Common myeloid progenitor, CD34-positive (primary cell): ENCODE data around the gene TNIP1.

Experiments
- CTCF ChIA-PET: fragments of 350-600 bp; sonication (Branson Sonifier 250); formaldehyde crosslinking; loops from one replicate; lab custom pipeline; 2021; ENCODE audit warnings: antibody characterized with exemption; lab: Charles Lee
- POLR2A ChIA-PET: fragments of 350-600 bp; sonication (Branson Sonifier 250); formaldehyde crosslinking; loops from one replicate; lab custom pipeline; 2021; ENCODE audit warnings: antibody characterized with exemption; lab: Charles Lee
- DNase-seq, 3 donors: peaks; one replicate each; pipeline versions ENCODE4 v3.0.0 to v3.0.0-alpha.2; 2013
- H3K27ac ChIP-seq, 2 experiments: 1 replicate in 1 of 2; 2 replicates in 1 of 2; pipeline ENCODE4 v1.7.0; 2013; ENCODE audit warnings: inconsistent platforms in 2 of 2, low read length in 2 of 2, mild to moderate bottlenecking in 2 of 2, low read depth in 1 of 2, moderate library complexity in 1 of 2; ENCODE audit not compliant: severe bottlenecking in 2 of 2, insufficient read depth in 1 of 2, poor library complexity in 1 of 2
- H3K27me3 ChIP-seq, 5 experiments: replicated peaks in 2 of 5; 1 replicate in 3 of 5; 2 replicates in 2 of 5; pipeline versions ENCODE4 v1.6.1 to v1.7.0; 2013; ENCODE audit warnings: low read length in 4 of 5, mild to moderate bottlenecking in 2 of 5, moderate library complexity in 2 of 5, inconsistent platforms in 1 of 5; ENCODE audit not compliant: insufficient read depth in 5 of 5, control insufficient read depth in 4 of 5
- H3K36me3 ChIP-seq, 4 experiments: 1 replicate in 2 of 4; 2 replicates in 2 of 4; pipeline versions ENCODE4 v1.6.1 to v1.7.0; 2013; ENCODE audit warnings: low read length in 3 of 4, control low read depth in 1 of 4, mild to moderate bottlenecking in 1 of 4; ENCODE audit not compliant: control insufficient read depth in 4 of 4, insufficient read depth in 4 of 4
- H3K4me1 ChIP-seq, 4 experiments: 1 replicate in 3 of 4; 2 replicates in 1 of 4; pipeline versions ENCODE4 v1.6.1 to v1.7.1; 2013; ENCODE audit warnings: low read length in 3 of 4, mild to moderate bottlenecking in 3 of 4, control low read depth in 1 of 4, inconsistent platforms in 1 of 4, moderate library complexity in 1 of 4; ENCODE audit not compliant: control insufficient read depth in 4 of 4, insufficient read depth in 4 of 4; ENCODE audit errors: control extremely low read depth in 1 of 4
- H3K4me3 ChIP-seq, 7 experiments: 1 replicate in 4 of 7; 2 replicates in 3 of 7; pipeline versions ENCODE4 v1.5.1 to v1.7.0; 2013; ENCODE audit warnings: mild to moderate bottlenecking in 7 of 7, low read length in 6 of 7, moderate library complexity in 6 of 7, inconsistent platforms in 2 of 7, low read depth in 2 of 7, control low read depth in 1 of 7; ENCODE audit not compliant: insufficient read depth in 4 of 7, control insufficient read depth in 1 of 7; ENCODE audit errors: extremely low read depth in 1 of 7
- H3K9me3 ChIP-seq, 5 experiments: 1 replicate in 4 of 5; 2 replicates in 1 of 5; pipeline versions ENCODE4 v1.6.1 to v1.7.1; 2013; ENCODE audit warnings: low read length in 4 of 5, mild to moderate bottlenecking in 2 of 5, inconsistent platforms in 1 of 5, low read depth in 1 of 5, moderate library complexity in 1 of 5; ENCODE audit not compliant: control insufficient read depth in 4 of 5, insufficient read depth in 2 of 5; ENCODE audit errors: control extremely low read depth in 1 of 5
- WGBS: methylation state at CpG from one replicate; pipeline ENCODE4 v1.1.5; 2013; ENCODE audit not compliant: insufficient coverage; 5-methylcytosine and 5-hydroxymethylcytosine counted together

Gene TNIP1

GRCh38 chr5:151036556-151036955, 44.3 kb downstream of the TNIP1 start:
- peaks cover 30 to 97% (median 81%) of the 10 kb centered on the region in 4 experiments for H3K36me3 ChIP-seq
- POLR2A ChIA-PET = no interaction called here
- H3K9me3 ChIP-seq = no peaks in the 10 kb centered on the region
- no peak for DNase-seq
- 94% methylated on average over 3 of the region's 6 CpGs for WGBS
- H3K4me1 ChIP-seq = no peaks in the 10 kb centered on the region
- no peak overlapping the region for H3K4me3 ChIP-seq
- CTCF ChIA-PET = interaction anchor here (12.8 kb wide), 1 partner anchor 14 kb away, joined by 93 read pairs; no protein-coding TSS in a partner anchor
- no peaks in the 10 kb centered on the region for H3K27me3 ChIP-seq
- H3K27ac ChIP-seq = no peak overlapping the region

GRCh38 chr5:151034422-151035379, 46.1 kb downstream of the TNIP1 start:
- WGBS = 98% methylated on average over 13 of the region's 19 CpGs
- no peak for DNase-seq
- POLR2A ChIA-PET = no interaction called here
- no peaks in the 10 kb centered on the region for H3K9me3 ChIP-seq
- CTCF ChIA-PET = interaction anchor here (0.6 to 12.8 kb wide), 2 partner anchors 16 to 463 kb away, joined by 3 to 93 read pairs; no protein-coding TSS in a partner anchor
- H3K4me1 ChIP-seq = no peaks in the 10 kb centered on the region
- H3K4me3 ChIP-seq = no peak overlapping the region
- H3K36me3 ChIP-seq = peaks cover 34 to 97% (median 86%) of the 10 kb centered on the region in 4 experiments
- no peaks in the 10 kb centered on the region for H3K27me3 ChIP-seq
- no peak overlapping the region for H3K27ac ChIP-seq

GRCh38 chr5:151033217-151033934, 47.5 kb downstream of the TNIP1 start:
- DNase-seq = no peak
- WGBS = 95% methylated on average over 9 of the region's 14 CpGs
- ChIA-PET POLR2A (no interaction called here), CTCF (interaction anchor here (12.8 kb wide), 1 partner anchor 18 kb away, joined by 93 read pairs; no protein-coding TSS in a partner anchor)
- no peak overlapping the region for H3K27ac ChIP-seq
- no peaks in the 10 kb centered on the region for H3K9me3 ChIP-seq
- H3K27me3 ChIP-seq = no peaks in the 10 kb centered on the region
- H3K4me1 ChIP-seq = no peaks in the 10 kb centered on the region
- peaks cover 29 to 97% (median 82%) of the 10 kb centered on the region in 4 experiments for H3K36me3 ChIP-seq
- no peak overlapping the region for H3K4me3 ChIP-seq

- H3K4me3 ChIP-seq = no peak overlapping the region
- no peak for DNase-seq
- H3K27me3 ChIP-seq = no peaks in the 10 kb centered on the region
- no peaks in the 10 kb centered on the region for H3K9me3 ChIP-seq
- 100% methylated on average over 5 of the region's 11 CpGs for WGBS
- ChIA-PET CTCF (interaction anchor here (1.2 to 12.8 kb wide), 4 partner anchors 10 to 219 kb away, joined by 3 to 93 read pairs (median 7); no protein-coding TSS in a partner anchor), POLR2A (no interaction called here)
- H3K4me1 ChIP-seq = no peaks in the 10 kb centered on the region
- no peak overlapping the region for H3K27ac ChIP-seq
- peaks cover 26 to 96% (median 78%) of the 10 kb centered on the region in 4 experiments for H3K36me3 ChIP-seq
Measured at GRCh38 chr5:151031554-151031953, 49.3 kb downstream of the TNIP1 start.

- peaks cover 23 to 95% (median 75%) of the 10 kb centered on the region in 4 experiments for H3K36me3 ChIP-seq
- POLR2A ChIA-PET = no interaction called here
Measured at GRCh38 chr5:151030379-151030778, 50.5 kb downstream of the TNIP1 start.

GRCh38 chr5:151030056-151030336, 50.8 kb downstream of the TNIP1 start:
- H3K4me1 ChIP-seq = no peaks in the 10 kb centered on the region
- 100% methylated on average over 1 of the region's 5 CpGs for WGBS
- ChIA-PET POLR2A (no interaction called here), CTCF (interaction anchor here (1.3 to 3.2 kb wide), 4 partner anchors 12 to 86 kb away, joined by 4 to 8 read pairs (median 7); no protein-coding TSS in a partner anchor)
- H3K9me3 ChIP-seq = no peaks in the 10 kb centered on the region
- H3K36me3 ChIP-seq = peaks cover 22 to 92% (median 71%) of the 10 kb centered on the region in 4 experiments
- H3K4me3 ChIP-seq = no peak overlapping the region
- no peaks in the 10 kb centered on the region for H3K27me3 ChIP-seq
- no peak overlapping the region for H3K27ac ChIP-seq
- no peak for DNase-seq

More at GRCh38 chr5:151030379-151030778, 50.5 kb downstream of the TNIP1 start:
- no peaks in the 10 kb centered on the region for H3K4me1 ChIP-seq
- DNase-seq = no peak
- WGBS = 95% methylated on average over 4 of the region's 4 CpGs
- no peak overlapping the region for H3K4me3 ChIP-seq
- no peak overlapping the region for H3K27ac ChIP-seq
- H3K27me3 ChIP-seq = no peaks in the 10 kb centered on the region
- CTCF ChIA-PET = interaction anchor here (1.3 to 3.2 kb wide), 4 partner anchors 12 to 86 kb away, joined by 4 to 8 read pairs (median 7); no protein-coding TSS in a partner anchor
- no peaks in the 10 kb centered on the region for H3K9me3 ChIP-seq
